ENCODE measurements around the gene KHSRP. TPM values are rescaled to one million over a fixed set of nuclear protein-coding genes. Genes with fewer than 3 reads are reported as not detected.

Gene KHSRP
- total RNA-seq, 2 donors from 2014 or later, result 54.0 to 83.4 TPM

DNA sequence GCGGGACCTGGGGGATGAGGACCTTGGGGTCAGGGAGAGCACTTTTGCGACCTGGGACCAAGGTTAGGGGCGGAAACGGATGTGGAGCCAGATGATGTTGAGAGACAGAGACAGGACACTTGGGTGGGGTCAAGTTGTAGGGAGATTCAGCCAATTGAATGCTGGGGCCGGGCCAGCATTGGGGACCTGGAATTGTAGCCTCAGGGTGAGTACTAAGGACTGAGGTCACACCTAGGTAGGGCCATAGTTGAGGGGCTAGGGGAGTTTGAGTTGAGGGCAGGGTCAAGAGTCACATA, 50.9 kb downstream of the KHSRP start:
- DNase-seq (no peak), ATAC-seq (no peak)
- Histone ChIP-seq H3K9me3 (no peaks in the 10 kb centered on the region), H3K4me1 (peaks cover 6% of the 10 kb centered on the region), H3K27ac (peak overlapping the region; percentile 95 to 98 (median 96)), H3K27me3 (no peaks in the 10 kb centered on the region), H3K4me3 (no peak overlapping the region), H3K36me3 (replicated peaks in 1 of 2; ENCODE audit: insufficient read depth in 1 of 2, low read depth in 2 of 2) (peaks cover 0 to 1% of the 10 kb centered on the region in 2 donors)
- intact Hi-C loops (cut with DNase I), result no loop called here
- WGBS, 2 donors, result 48 to 52% methylated on average over 5 of the region's 5 CpGs
- no peak for TF ChIP-seq POLR2A (IDR thresholded peaks at IDR 0.05)
- TF ChIP-seq, protein P1, sequence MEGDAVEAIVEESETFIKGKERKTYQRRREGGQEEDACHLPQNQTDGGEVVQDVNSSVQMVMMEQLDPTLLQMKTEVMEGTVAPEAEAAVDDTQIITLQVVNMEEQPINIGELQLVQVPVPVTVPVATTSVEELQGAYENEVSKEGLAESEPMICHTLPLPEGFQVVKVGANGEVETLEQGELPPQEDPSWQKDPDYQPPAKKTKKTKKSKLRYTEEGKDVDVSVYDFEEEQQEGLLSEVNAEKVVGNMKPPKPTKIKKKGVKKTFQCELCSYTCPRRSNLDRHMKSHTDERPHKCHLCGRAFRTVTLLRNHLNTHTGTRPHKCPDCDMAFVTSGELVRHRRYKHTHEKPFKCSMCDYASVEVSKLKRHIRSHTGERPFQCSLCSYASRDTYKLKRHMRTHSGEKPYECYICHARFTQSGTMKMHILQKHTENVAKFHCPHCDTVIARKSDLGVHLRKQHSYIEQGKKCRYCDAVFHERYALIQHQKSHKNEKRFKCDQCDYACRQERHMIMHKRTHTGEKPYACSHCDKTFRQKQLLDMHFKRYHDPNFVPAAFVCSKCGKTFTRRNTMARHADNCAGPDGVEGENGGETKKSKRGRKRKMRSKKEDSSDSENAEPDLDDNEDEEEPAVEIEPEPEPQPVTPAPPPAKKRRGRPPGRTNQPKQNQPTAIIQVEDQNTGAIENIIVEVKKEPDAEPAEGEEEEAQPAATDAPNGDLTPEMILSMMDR (IDR thresholded peaks at IDR 0.05), result no peak

DNA sequence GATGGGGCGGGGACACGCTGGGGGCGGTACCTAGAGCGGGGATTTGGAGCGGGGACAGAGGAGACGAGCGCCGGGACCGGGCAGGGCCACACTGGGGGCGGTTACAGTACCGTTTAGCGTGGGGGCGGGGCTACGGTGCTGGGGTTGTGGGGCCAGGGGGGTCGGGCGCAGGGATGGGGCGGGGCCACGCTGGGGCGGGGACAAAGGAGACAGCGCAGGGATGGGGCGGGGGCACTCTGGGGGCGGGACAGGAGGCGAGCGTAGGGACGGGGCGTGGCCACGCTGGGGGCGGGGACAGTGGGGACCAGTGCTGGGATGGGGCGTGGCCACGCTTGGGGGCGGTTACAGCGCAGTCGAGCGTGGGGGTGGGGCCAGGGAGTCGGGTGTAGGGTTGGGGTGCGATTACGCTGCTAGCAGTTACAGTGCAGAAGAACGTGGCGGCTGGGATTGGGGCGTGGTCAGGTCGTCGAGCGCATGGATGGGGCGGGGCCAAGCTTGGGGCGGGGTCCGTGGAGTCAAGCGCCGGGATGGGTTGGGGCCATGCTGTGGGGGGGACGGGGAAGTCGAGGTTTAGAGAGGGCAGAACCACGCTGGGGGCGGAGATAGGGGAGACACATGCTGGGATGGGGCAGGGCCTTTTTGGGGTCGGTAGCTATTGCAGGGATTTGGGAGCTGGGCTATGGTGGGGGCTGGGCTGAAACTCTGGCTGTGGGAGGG, 51.4 kb downstream of the KHSRP start:
- WGBS, 2 donors, result 2% methylated on average over 19 to 30 of the region's 53 CpGs
- H3K27ac ChIP-seq, result peak overlapping the region; percentile 95 to 98 (median 96)
- no peaks in the 10 kb centered on the region for H3K9me3 ChIP-seq
- peaks cover 0 to 6% of the 10 kb centered on the region in 2 donors for H3K36me3 ChIP-seq (replicated peaks in 1 of 2; ENCODE audit: insufficient read depth in 1 of 2, low read depth in 2 of 2)
- peak overlapping the region; percentile 75 to 92 for H3K4me3 ChIP-seq
- DNase-seq, result peak; percentile 98 to 99 (median 98)
- peak; percentile 80 for ATAC-seq
- intact Hi-C loops (cut with DNase I), result no loop called here
- peaks cover 6% of the 10 kb centered on the region for H3K4me1 ChIP-seq
- no peaks in the 10 kb centered on the region for H3K27me3 ChIP-seq
- TF ChIP-seq, protein P1 (IDR thresholded peaks at IDR 0.05), result no peak
- TF ChIP-seq POLR2A (IDR thresholded peaks at IDR 0.05), result no peak

DNA sequence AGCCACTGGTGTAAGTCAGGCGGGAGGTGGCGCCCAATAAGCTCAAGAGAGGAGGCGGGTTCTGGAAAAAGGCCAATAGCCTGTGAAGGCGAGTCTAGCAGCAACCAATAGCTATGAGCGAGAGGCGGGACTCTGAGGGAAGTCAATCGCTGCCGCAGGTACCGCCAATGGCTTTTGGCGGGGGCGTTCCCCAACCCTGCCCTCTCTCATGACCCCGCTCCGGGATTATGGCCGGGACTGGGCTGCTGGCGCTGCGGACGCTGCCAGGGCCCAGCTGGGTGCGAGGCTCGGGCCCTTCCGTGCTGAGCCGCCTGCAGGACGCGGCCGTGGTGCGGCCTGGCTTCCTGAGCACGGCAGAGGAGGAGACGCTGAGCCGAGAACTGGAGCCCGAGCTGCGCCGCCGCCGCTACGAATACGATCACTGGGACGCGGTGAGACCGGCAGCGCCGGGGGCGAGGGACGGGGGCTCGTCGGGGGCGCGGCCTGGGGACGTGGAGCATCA, 52.0 kb downstream of the KHSRP start, which contains the start of gene ALKBH7:
Gene ALKBH7 (plus strand): TSS at position 201 of the 502 bp plus-strand sequence. CDS start 27 bp downstream, at position 228.
- ATAC-seq, result peak; percentile 87
- H3K4me1 ChIP-seq, result peaks cover 6% of the 10 kb centered on the region
- H3K36me3 ChIP-seq (replicated peaks in 1 of 2; ENCODE audit: insufficient read depth in 1 of 2, low read depth in 2 of 2), result peaks cover 6 to 8% of the 10 kb centered on the region in 2 donors
- peak within 1 kb of the TSS; percentile 95 to 98 (median 96) for H3K27ac ChIP-seq
- H3K27me3 ChIP-seq, result no peaks in the 10 kb centered on the region
- 0 to 1% methylated on average over 5 to 37 of the region's 47 CpGs for WGBS, 2 donors
- peak; percentile 48 to 72 (median 71) for TF ChIP-seq POLR2A (IDR thresholded peaks at IDR 0.05)
- TF ChIP-seq, protein P1 (IDR thresholded peaks at IDR 0.05), result peak in 1 of 7 experiments; percentile 8
- no peaks in the 10 kb centered on the region for H3K9me3 ChIP-seq
- peak within 1 kb of the TSS; percentile 75 to 92 for H3K4me3 ChIP-seq
- intact Hi-C loops (cut with DNase I), result no loop called here
- DNase-seq, result peak; percentile 99 to 100 (median 100)

DNA sequence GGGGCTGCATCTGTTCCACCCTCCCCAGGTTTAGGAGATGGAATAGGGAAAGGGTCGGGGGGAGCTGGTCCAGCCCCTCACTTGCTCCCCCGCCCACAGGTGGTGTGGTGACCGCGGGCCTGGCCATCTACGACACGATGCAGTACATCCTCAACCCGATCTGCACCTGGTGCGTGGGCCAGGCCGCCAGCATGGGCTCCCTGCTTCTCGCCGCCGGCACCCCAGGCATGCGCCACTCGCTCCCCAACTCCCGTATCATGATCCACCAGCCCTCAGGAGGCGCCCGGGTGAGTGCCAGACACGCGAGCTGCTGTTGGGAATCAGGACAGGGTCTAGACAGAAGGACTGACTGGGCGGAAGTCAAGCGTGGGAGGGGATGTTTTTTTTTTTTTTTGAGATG, 60.3 kb downstream of the KHSRP start:
- TF ChIP-seq, protein P1 (IDR thresholded peaks at IDR 0.05), result no peak
- WGBS, 2 donors, result 96% methylated on average over 10 to 21 of the region's 21 CpGs
- Histone ChIP-seq H3K9me3 (no peaks in the 10 kb centered on the region), H3K4me1 (peaks cover 17% of the 10 kb centered on the region), H3K4me3 (no peak overlapping the region), H3K36me3 (replicated peaks in 1 of 2; ENCODE audit: insufficient read depth in 1 of 2, low read depth in 2 of 2) (peaks cover 15 to 19% of the 10 kb centered on the region in 2 donors), H3K27me3 (no peaks in the 10 kb centered on the region), H3K27ac (no peak overlapping the region)
- intact Hi-C loops (cut with DNase I), result no loop called here
- ATAC-seq, result no peak
- DNase-seq, result no peak

Small RNAs within 50 kb of the gene (microRNA-seq; reads per million reads assigned to microRNA genes)
- gene MIR3940 (ENCODE audit: borderline number of aligned reads in 2 of 2, borderline replicate concordance in 2 of 2), result 2.3 to 4.5 reads per million in 2 donors
- gene MIR6790 (ENCODE audit: borderline number of aligned reads in 2 of 2, borderline replicate concordance in 2 of 2), result 0 reads per million in 2 donors
- gene MIR6885 (ENCODE audit: borderline number of aligned reads in 2 of 2, borderline replicate concordance in 2 of 2), result 0.45 to 0.47 reads per million in 2 donors

Small RNAs within 50 kb of the gene (small RNA-seq; reads per million reads assigned to genes)
- gene MIR6790, result not detected
- not detected for gene MIR6885

Other genes starting within 250 kb of the KHSRP start
- 10 to 100 TPM; 16.3 to 23.7 TPM for gene MLLT1, start 144.8 kb downstream of the KHSRP start, total RNA-seq
- not detected for gene ACER1, start 91.2 kb downstream of the KHSRP start, total RNA-seq
- 10 to 100 TPM; 32.3 to 62.8 TPM for gene CLPP, start 63.3 kb downstream of the KHSRP start, total RNA-seq
- 10 to 100 TPM; 41.2 to 64.6 TPM for gene ALKBH7, start 52.0 kb downstream of the KHSRP start, total RNA-seq
- gene PSPN, start 48.9 kb downstream of the KHSRP start, total RNA-seq, result 1 to 10 TPM in 1 of 2 donors, under 1 TPM in 1; 0.52 to 8.6 TPM
- 10 to 100 TPM; 37.4 to 51.1 TPM for gene GTF2F1, start 31.6 kb downstream of the KHSRP start, total RNA-seq
- not detected for gene SLC25A41, start 9.0 kb upstream of the KHSRP start, total RNA-seq
- gene SLC25A23, start 35.0 kb upstream of the KHSRP start, total RNA-seq, result 10 to 100 TPM; 11.5 to 49.3 TPM
- gene CRB3, start 39.5 kb upstream of the KHSRP start, total RNA-seq, result 10 to 100 TPM; 35.8 to 37.6 TPM
- 1 to 10 TPM; 1.0 to 1.3 TPM for gene DENND1C, start 57.0 kb upstream of the KHSRP start, total RNA-seq
- 1 to 10 TPM; 3.0 to 3.4 TPM for gene TUBB4A, start 77.5 kb upstream of the KHSRP start, total RNA-seq
- 1 to 10 TPM in 1 of 2 donors, not detected in 1; 2.6 TPM for gene TNFSF9, start 106.2 kb upstream of the KHSRP start, total RNA-seq
- gene CD70, start 166.3 kb upstream of the KHSRP start, total RNA-seq, result not detected
- gene TNFSF14, start 245.3 kb upstream of the KHSRP start, total RNA-seq, result 1 to 10 TPM in 1 of 2 donors, under 1 TPM in 1; 0.26 to 4.3 TPM